PFSK-1 (cell line): ENCODE results near the gene TP53I11.

Experiments
- FOXP2 ChIP-seq: optimal IDR thresholded peaks from 2 replicates; pipeline ENCODE3; 2011; ENCODE audit warnings: borderline replicate concordance, control low read depth, inconsistent platforms; ENCODE audit not compliant: insufficient read depth; ENCODE audit errors: extremely low read length, extremely low read depth
- POLR2AphosphoS5 ChIP-seq: IDR thresholded peaks from 2 replicates; pipeline ENCODE4 v1.6.1; 2012; ENCODE audit warnings: low read depth, mild to moderate bottlenecking, control low read depth, low read length, moderate library complexity
- REST ChIP-seq, 2 experiments: IDR thresholded peaks; 2 replicates each; pipeline versions ENCODE4 v1.6.1 to v1.8.0; 2011 to 2012; ENCODE audit warnings: low read depth in 2 of 2, low read length in 2 of 2, control low read depth in 1 of 2, inconsistent platforms in 1 of 2, mild to moderate bottlenecking in 1 of 2, moderate library complexity in 1 of 2; ENCODE audit not compliant: insufficient read depth in 1 of 2
- SIN3A ChIP-seq: IDR thresholded peaks from 2 replicates; pipeline ENCODE4 v1.6.1; 2012; ENCODE audit warnings: mild to moderate bottlenecking, low read length, moderate library complexity, borderline replicate concordance; ENCODE audit not compliant: insufficient read depth
- TAF1 ChIP-seq: IDR thresholded peaks from 2 replicates; pipeline ENCODE4 v1.6.1; 2012; ENCODE audit warnings: low read length, control low read depth, borderline replicate concordance; ENCODE audit not compliant: insufficient read depth

Gene TP53I11

GRCh38 chr11:44973632-44974401 is 23.1 kb upstream of the TP53I11 start:
- TF ChIP-seq REST (IDR thresholded peaks at IDR 0.05; ENCODE audit: insufficient read depth in 1 of 2, low read depth in 2 of 2, low read length in 2 of 2) (no peak), FOXP2 (no peak), TAF1 (no peak), SIN3A (no peak)

GRCh38 chr11:44972746-44973435 is 22.2 kb upstream of the TP53I11 start:
- TF ChIP-seq REST (IDR thresholded peaks at IDR 0.05; ENCODE audit: insufficient read depth in 1 of 2, low read depth in 2 of 2, low read length in 2 of 2) (no peak), POLR2AphosphoS5 (no peak), SIN3A (no peak), FOXP2 (no peak), TAF1 (no peak)

- TF ChIP-seq POLR2AphosphoS5 (no peak), TAF1 (no peak), REST (IDR thresholded peaks at IDR 0.05; ENCODE audit: insufficient read depth in 1 of 2, low read depth in 2 of 2, low read length in 2 of 2) (no peak), FOXP2 (no peak), SIN3A (no peak)
Observed at GRCh38 chr11:44971185-44971584, 20.5 kb upstream of the TP53I11 start.

GRCh38 chr11:44970293-44970692 is 19.6 kb upstream of the TP53I11 start:
- TF ChIP-seq POLR2AphosphoS5 (no peak), REST (IDR thresholded peaks at IDR 0.05; ENCODE audit: insufficient read depth in 1 of 2, low read depth in 2 of 2, low read length in 2 of 2) (no peak), FOXP2 (no peak), SIN3A (no peak), TAF1 (no peak)
